Measurements from ENCODE around the gene PRXL2B.
"Not testable (repeated sequence)": the region's sequence is repeated elsewhere in the genome, so short reads cannot be mapped to it uniquely, and the experiment has no call there.

Gene PRXL2B

GRCh38 chr1:2625311-2625710 lies 38.7 kb downstream of the PRXL2B start:
- DNase-seq = no peak

- DNase-seq = not testable (repeated sequence)
Observed at GRCh38 chr1:2625748-2626147, 39.2 kb downstream of the PRXL2B start.

- no peak for DNase-seq
Observed at GRCh38 chr1:2627746-2628145, 41.2 kb downstream of the PRXL2B start.

GRCh38 chr1:2628191-2628932 lies 41.8 kb downstream of the PRXL2B start:
- no peak for DNase-seq

GRCh38 chr1:2628933-2629626 lies 42.5 kb downstream of the PRXL2B start:
- DNase-seq = no peak

GRCh38 chr1:2629627-2630497 lies 43.3 kb downstream of the PRXL2B start:
- no peak for DNase-seq

- no peak for DNase-seq
Observed at GRCh38 chr1:2630498-2631135, 44.0 kb downstream of the PRXL2B start.

- DNase-seq = no peak
Observed at GRCh38 chr1:2631136-2632050, 44.8 kb downstream of the PRXL2B start.

- no peak for DNase-seq
Observed at GRCh38 chr1:2632051-2632430, 45.5 kb downstream of the PRXL2B start.

GRCh38 chr1:2632561-2633361 lies 46.2 kb downstream of the PRXL2B start, which contains the start of gene MMEL1:
TSS of gene MMEL1 (minus strand) at chr1:2633016. CDS start at chr1:2629484, 3,532 bp downstream.
- DNase-seq = no peak

GRCh38 chr1:2633366-2633935 lies 46.9 kb downstream of the PRXL2B start:
- DNase-seq = no peak

GRCh38 chr1:2633936-2634491 lies 47.4 kb downstream of the PRXL2B start:
- no peak for DNase-seq

GRCh38 chr1:2635361-2636010 lies 48.9 kb downstream of the PRXL2B start:
- DNase-seq = no peak

GRCh38 chr1:2636733-2637132 lies 50.2 kb downstream of the PRXL2B start:
- no peak for DNase-seq

- DNase-seq = no peak
Observed at GRCh38 chr1:2637442-2638145, 51.0 kb downstream of the PRXL2B start.

- no peak for DNase-seq
Observed at GRCh38 chr1:2638466-2639115, 52.0 kb downstream of the PRXL2B start.

GRCh38 chr1:2639203-2639602 lies 52.6 kb downstream of the PRXL2B start:
- DNase-seq = no peak
